Body of pancreas (tissue), 4 donors: ENCODE results near the gene COTL1. TPM values are rescaled to one million over a fixed set of nuclear protein-coding genes. Genes with fewer than 3 reads are reported as not detected.

Experiments
- ATAC-seq: fragments of 150-250 bp; one replicate; pipeline ENCODE4 v1.9.1; 2016
- DNase-seq, 4 donors: peaks; one replicate each; pipeline ENCODE4 v3.0.0-alpha.2; 2019
- H3K27ac ChIP-seq, 4 donors: fragments of 200-600 bp; sonication (generic); 1 replicate in 3 of 4; 2 replicates in 1 of 4; pipeline versions ENCODE4 v1.5.1 to v1.6.1; 2016 to 2019; ENCODE audit warnings: mild to moderate bottlenecking in 1 of 4, mixed read lengths in 1 of 4, moderate library complexity in 1 of 4
- H3K27me3 ChIP-seq, 2 donors: fragments of 200-600 bp; sonication (generic); one replicate each; pipeline ENCODE4 v1.6.0; 2016; ENCODE audit warnings: mild to moderate bottlenecking in 1 of 2
- H3K36me3 ChIP-seq, 2 donors: fragments of 200-600 bp; sonication (generic); replicated peaks in 1 of 2; 2 replicates each; pipeline ENCODE4 v1.5.1; 2016; ENCODE audit warnings: low read depth in 2 of 2; ENCODE audit not compliant: insufficient read depth in 1 of 2
- H3K4me1 ChIP-seq: fragments of 200-600 bp; sonication (generic); one replicate; pipeline ENCODE4 v1.6.0; 2016
- H3K4me3 ChIP-seq, 2 donors: fragments of 200-600 bp; sonication (generic); 1 replicate in 1 of 2; 2 replicates in 1 of 2; pipeline ENCODE4 v1.5.1; 2016 to 2019
- H3K9me3 ChIP-seq, 3 donors: fragments of 200-600 bp; sonication (generic); 1 replicate in 2 of 3; 2 replicates in 1 of 3; pipeline ENCODE4 v1.5.1; 2016
- POLR2A ChIP-seq, 3 donors: fragments of 450-650 bp; IDR thresholded peaks; one replicate each; pipeline ENCODE4 v1.6.1; 2016; ENCODE audit warnings: antibody characterized with exemption in 3 of 3, mild to moderate bottlenecking in 2 of 3
- WGBS, 2 donors: methylation state at CpG; one replicate each; pipeline ENCODE4 v1.1.5; 2017; 5-methylcytosine and 5-hydroxymethylcytosine counted together
- intact Hi-C: fragments of 100-400 bp; cut with DNase I; formaldehyde crosslinking; loops from one replicate; pipeline ENCODE4 v1.15.1; 2023
- total RNA-seq, 2 donors: library from RNA; depleted of rRNA; stranded (reverse); fragments of >200 nt; gene quantifications; one replicate each; pipeline ENCODE4 v1.1.0, GENCODE V29; 2016
- TF ChIP-seq, protein P1 (sequence below), 7 experiments: fragments of 450-650 bp in 4 of 7; fragments of 200-600 bp in 3 of 7; sonication (generic) in 3 of 7; IDR thresholded peaks; one replicate each; pipeline ENCODE4 v1.5.1; 2016 to 2019; ENCODE audit warnings: antibody characterized with exemption in 7 of 7

Gene COTL1
- total RNA-seq, 2 donors from 2014 or later: 19.7 to 20.4 TPM

GRCh38 chr16:84553873-84554399 lies 63.9 kb downstream of the COTL1 start:
- no peak for TF ChIP-seq POLR2A (IDR thresholded peaks at IDR 0.05)
- TF ChIP-seq, protein P1, sequence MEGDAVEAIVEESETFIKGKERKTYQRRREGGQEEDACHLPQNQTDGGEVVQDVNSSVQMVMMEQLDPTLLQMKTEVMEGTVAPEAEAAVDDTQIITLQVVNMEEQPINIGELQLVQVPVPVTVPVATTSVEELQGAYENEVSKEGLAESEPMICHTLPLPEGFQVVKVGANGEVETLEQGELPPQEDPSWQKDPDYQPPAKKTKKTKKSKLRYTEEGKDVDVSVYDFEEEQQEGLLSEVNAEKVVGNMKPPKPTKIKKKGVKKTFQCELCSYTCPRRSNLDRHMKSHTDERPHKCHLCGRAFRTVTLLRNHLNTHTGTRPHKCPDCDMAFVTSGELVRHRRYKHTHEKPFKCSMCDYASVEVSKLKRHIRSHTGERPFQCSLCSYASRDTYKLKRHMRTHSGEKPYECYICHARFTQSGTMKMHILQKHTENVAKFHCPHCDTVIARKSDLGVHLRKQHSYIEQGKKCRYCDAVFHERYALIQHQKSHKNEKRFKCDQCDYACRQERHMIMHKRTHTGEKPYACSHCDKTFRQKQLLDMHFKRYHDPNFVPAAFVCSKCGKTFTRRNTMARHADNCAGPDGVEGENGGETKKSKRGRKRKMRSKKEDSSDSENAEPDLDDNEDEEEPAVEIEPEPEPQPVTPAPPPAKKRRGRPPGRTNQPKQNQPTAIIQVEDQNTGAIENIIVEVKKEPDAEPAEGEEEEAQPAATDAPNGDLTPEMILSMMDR (IDR thresholded peaks at IDR 0.05): no peak
- DNase-seq (no peak), ATAC-seq (no peak)
- no peak overlapping the region for H3K27ac ChIP-seq
- no peaks in the 10 kb centered on the region for H3K9me3 ChIP-seq
- H3K4me3 ChIP-seq: no peak overlapping the region
- H3K27me3 ChIP-seq: no peaks in the 10 kb centered on the region
- intact Hi-C loops: no loop called here
- no peaks in the 10 kb centered on the region for H3K36me3 ChIP-seq
- 88 to 90% methylated on average over 11 of the region's 11 CpGs for WGBS, 2 donors
- H3K4me1 ChIP-seq: no peaks in the 10 kb centered on the region

DNA sequence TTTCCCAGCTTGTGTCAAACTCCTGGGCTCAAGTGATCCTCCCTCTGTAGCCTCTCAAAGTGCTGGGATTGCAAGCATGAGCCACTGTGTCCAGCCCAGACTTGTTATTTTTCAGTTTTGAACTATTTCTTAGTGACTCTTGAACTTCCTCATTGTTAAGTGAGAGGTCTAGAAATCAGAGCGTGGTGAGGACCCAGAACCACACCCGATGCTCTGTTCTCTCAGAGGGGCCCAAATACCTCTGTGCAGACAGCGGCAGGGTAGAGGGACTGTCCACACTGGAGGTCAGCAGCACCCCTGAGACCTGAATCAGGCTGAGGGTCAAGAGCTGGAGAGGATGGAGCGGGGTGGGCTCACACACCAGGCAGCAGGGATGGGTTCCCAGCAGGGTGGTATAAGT lies 65.7 kb downstream of the COTL1 start:
- H3K36me3 ChIP-seq: no peaks in the 10 kb centered on the region
- no peak for DNase-seq
- H3K4me1 ChIP-seq: no peaks in the 10 kb centered on the region
- 77 to 81% methylated on average over 4 of the region's 4 CpGs for WGBS, 2 donors
- H3K27ac ChIP-seq: no peak overlapping the region
- no peaks in the 10 kb centered on the region for H3K9me3 ChIP-seq
- H3K4me3 ChIP-seq: no peak overlapping the region
- no peak for TF ChIP-seq POLR2A (IDR thresholded peaks at IDR 0.05)
- TF ChIP-seq, protein P1 (IDR thresholded peaks at IDR 0.05): no peak
- ATAC-seq: no peak
- no peaks in the 10 kb centered on the region for H3K27me3 ChIP-seq
- intact Hi-C loops: no loop called here

GRCh38 chr16:84550096-84550495 lies 67.8 kb downstream of the COTL1 start:
- DNase-seq (no peak), ATAC-seq (no peak)
- no peak for TF ChIP-seq POLR2A (IDR thresholded peaks at IDR 0.05)
- TF ChIP-seq, protein P1 (IDR thresholded peaks at IDR 0.05): no peak
- no peak overlapping the region for H3K27ac ChIP-seq
- H3K4me3 ChIP-seq: no peak overlapping the region
- no peaks in the 10 kb centered on the region for H3K9me3 ChIP-seq
- H3K4me1 ChIP-seq: no peaks in the 10 kb centered on the region
- WGBS, 2 donors: 76 to 86% methylated on average over 4 of the region's 4 CpGs
- H3K36me3 ChIP-seq: no peaks in the 10 kb centered on the region
- H3K27me3 ChIP-seq: no peaks in the 10 kb centered on the region
- intact Hi-C loops: no loop called here

DNA sequence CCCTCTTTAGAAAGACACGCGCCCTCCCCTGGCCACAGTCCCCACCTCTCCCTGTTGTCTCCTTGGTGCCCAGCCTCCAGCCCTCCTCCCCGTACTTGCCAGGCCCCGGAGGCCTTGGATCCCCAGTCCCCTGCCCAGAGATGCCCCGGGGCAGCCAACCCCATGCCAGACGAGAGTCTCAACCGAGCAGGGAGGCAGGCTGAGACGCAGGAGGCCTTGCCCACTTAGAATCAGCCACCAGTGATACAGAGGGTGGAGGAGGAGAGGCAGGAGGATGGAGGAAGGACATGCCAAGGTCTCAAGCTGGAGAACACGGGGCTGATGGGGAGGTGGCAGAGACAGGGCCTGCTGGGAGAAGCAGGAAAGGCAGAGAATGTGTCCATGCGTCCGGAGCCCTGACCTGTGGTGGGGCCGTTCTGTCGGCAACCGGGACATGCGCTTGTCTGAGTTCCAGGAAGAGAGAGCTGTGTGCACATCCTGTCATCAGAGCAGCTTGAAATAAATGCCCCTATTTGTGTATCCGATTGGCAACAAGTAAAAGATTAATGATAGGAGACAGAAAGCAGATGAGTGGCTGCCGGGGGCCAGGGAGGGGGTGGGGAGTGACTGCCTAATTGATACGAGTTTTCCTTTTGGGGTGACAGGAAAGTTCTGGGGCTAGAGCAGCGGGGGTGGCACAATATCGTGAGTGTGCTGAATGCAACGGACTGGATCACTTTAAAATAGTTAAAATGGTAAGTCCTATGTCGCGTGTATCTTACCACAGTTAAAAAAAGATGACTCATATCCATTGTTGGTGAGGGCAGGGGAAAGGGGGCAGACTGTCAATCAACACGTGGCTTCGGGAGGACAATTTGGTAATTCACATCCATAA lies 68.7 kb downstream of the COTL1 start:
- Histone ChIP-seq H3K36me3 (no peaks in the 10 kb centered on the region), H3K27me3 (no peaks in the 10 kb centered on the region), H3K4me1 (no peaks in the 10 kb centered on the region), H3K4me3 (no peak overlapping the region), H3K9me3 (no peaks in the 10 kb centered on the region), H3K27ac (peak overlapping the region in 1 of 4 donors; percentile 55)
- intact Hi-C loops: no loop called here
- ATAC-seq (peak; percentile 27), DNase-seq (peak in 1 of 4 donors; percentile 24)
- WGBS, 2 donors: 63% methylated on average over 25 of the region's 25 CpGs
- TF ChIP-seq, protein P1 (IDR thresholded peaks at IDR 0.05): no peak
- TF ChIP-seq POLR2A (IDR thresholded peaks at IDR 0.05): no peak
